VCaP (cell line): ENCODE results near the gene KRTAP12-2.
"Not testable (repeated sequence)": the region's sequence is repeated elsewhere in the genome, so short reads cannot be mapped to it uniquely, and the experiment has no call there.

ENCODE experiments used
- H3K27ac ChIP-seq: fragments of 450-650 bp; 2 replicates; pipeline ENCODE4 v1.5.1; 2017
- TF ChIP-seq, protein P1 (sequence below): fragments of 450-650 bp; conservative IDR thresholded peaks from 2 replicates; pipeline ENCODE4 v1.5.1; 2017; ENCODE audit warnings: mild to moderate bottlenecking, moderate library complexity

The KRTAP12-2 gene

DNA sequence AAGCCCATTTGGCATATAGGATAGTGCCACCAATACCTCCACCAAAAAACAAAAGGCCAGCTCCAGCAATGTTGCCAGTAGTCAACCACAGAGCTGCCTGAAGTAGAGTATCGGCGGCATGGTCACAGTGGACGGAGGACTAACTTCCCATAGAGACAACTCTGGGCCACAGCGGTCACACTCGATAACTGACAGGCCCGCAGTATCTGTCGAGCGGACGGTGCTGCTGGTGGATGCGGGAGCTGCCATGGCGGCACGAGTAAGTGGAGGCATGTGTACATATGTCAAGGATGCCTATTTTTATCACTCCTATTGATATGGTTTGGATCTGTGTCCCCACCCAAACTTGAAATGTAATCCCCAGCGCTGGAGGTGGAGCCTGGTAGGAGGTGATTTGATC lies 11.2 kb upstream of the KRTAP12-2 start:
- TF ChIP-seq, protein P1, sequence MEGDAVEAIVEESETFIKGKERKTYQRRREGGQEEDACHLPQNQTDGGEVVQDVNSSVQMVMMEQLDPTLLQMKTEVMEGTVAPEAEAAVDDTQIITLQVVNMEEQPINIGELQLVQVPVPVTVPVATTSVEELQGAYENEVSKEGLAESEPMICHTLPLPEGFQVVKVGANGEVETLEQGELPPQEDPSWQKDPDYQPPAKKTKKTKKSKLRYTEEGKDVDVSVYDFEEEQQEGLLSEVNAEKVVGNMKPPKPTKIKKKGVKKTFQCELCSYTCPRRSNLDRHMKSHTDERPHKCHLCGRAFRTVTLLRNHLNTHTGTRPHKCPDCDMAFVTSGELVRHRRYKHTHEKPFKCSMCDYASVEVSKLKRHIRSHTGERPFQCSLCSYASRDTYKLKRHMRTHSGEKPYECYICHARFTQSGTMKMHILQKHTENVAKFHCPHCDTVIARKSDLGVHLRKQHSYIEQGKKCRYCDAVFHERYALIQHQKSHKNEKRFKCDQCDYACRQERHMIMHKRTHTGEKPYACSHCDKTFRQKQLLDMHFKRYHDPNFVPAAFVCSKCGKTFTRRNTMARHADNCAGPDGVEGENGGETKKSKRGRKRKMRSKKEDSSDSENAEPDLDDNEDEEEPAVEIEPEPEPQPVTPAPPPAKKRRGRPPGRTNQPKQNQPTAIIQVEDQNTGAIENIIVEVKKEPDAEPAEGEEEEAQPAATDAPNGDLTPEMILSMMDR = no peak
- H3K27ac ChIP-seq = no peak overlapping the region

DNA sequence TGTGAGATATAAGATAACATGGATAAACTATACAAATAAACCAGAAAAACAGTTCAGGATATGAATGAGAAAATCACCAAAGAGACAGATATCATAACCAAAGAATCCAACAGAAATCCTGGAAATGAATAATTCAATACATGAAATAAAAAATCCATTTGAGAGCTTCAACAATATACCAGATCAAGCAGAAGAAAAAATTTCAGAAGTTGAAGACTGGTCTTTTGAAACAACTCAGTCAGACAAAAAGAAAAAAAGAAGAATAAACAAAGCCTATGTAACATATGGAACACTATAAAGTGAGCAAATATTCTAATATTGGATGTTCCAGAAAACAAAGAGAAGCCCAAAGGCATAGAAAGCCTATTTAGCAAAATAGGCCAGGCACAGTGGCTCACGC lies 5.2 kb upstream of the KRTAP12-2 start:
- no peak overlapping the region for H3K27ac ChIP-seq
- TF ChIP-seq, protein P1 = no peak

DNA sequence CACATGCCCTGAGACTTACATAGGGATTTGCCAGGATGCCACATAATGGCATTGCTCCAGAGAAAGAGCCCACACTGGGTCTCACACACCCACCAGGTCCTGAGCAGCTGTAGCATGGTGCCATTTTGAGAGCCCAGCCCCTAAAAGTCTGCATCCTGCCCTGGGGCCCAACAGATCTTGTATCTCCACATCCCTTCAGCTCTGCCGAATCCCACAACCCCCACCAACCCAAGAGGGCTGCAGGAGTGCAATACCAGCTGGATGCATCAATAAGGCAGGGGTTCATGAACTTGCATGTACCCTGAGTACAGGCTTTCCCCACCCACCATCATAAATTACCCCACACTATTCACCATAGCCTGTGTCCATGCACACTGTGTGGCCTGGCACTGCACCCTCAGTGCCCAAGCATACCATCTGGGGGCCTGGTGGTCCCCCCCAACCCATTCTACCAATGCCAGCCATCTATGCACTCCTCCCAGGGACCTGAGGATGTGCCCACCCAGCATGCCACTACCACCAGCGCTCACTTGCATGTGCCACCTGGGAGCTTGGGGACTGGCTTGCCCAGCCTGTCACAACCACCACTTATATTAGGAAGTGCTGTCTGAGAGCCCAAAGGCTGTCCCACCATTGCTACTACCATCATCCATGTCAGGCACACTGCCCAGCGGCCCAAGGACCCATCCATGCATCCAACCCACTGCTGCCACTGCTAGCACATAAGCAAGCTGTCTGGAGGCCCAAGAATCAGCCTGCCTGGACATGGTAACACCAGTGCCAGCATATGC lies 4.1 kb upstream of the KRTAP12-2 start:
- TF ChIP-seq, protein P1 = no peak
- no peak overlapping the region for H3K27ac ChIP-seq

DNA sequence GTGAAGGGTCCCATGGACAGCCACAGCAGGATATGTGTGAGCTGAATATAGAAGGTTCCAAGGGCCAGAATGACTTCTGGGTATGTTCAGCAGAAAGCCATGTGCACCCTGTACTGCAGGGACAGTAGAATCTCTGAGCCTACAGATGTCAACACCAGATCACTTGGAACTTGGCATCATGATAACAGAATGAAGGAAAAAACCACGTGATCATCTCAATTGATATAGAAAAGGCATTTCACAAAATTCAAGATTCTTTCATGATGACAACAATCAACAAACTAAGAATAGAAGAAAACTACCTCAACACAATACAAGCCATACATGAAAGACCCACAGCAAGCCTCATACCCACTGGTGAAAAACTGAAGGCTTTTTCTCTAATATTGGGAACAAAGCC lies 885 bp upstream of the KRTAP12-2 start:
- TF ChIP-seq, protein P1 = no peak
- no peak overlapping the region for H3K27ac ChIP-seq

DNA sequence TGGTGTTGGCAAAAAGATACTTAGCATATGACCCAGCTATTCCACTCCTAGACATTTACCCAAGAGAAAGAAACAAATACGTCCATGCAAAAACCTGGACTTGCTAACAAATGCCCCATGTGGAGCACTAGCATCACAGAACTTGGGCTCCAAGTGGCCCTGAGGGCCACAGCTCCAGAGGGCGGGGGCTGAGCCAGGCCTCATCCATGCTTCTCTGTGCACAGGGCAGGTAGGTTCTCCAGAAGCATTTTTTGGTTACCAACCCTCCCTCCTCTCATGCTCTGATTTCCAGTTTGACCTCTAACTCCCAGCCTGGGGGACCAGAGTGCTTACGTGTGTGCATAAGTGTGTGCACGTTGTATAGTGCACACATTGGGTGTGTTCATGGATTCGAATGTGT lies 2.0 kb downstream of the KRTAP12-2 start:
- TF ChIP-seq, protein P1 = no peak

DNA sequence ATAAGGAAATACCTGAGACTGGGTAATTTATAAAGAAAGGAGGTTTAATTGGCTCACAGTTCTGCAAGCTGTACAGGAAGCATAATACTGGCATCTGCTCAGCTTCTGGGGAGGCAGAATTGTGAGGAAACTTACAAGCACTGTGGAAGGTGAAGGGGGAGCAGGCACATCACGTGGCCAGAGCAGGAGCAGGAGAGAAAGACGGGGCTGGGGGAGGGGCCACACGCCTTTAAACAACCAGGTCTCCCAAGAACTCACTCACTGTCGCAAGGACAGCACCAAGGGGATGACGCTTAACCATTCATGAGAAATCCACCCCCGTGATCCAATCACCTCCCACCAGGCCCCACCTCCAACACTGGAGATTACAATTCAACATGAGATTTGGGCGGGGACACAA lies 5.2 kb downstream of the KRTAP12-2 start:
- H3K27ac ChIP-seq = not testable (repeated sequence)

More for the DNA sequence above, 2.0 kb downstream of the KRTAP12-2 start:
- H3K27ac ChIP-seq = no peak overlapping the region

DNA sequence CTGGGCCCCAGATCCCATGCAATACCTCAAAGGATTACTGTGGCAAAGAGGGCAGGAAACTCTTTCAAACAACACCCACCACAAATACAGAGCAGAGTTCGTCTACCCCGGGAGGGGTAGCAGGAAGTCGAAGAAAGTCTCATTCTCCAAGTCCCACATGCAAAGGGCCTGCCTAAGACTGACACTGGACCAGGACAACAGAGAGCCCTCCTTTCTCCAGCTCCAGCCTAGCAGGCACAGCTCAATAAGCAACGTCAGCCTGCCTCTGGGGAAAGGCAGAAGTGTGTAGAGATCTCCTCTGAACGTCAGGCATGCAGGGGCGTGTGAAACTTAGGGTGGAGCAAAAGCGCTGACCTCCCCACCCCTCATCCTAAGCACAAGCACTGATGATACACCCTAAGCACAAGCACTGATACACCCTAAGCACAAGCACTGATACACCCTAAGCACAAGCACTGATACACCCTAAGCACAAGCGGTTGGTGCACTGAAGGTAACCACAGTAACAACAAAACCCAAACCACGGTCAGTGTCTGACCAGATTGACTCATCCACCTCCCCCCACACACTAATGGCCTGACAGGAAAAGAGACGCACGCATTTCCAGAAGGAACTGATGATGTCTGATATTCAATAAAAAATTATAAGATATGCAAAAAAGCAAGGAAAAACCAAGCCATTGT lies 7.7 kb downstream of the KRTAP12-2 start:
- TF ChIP-seq, protein P1 = no peak
- no peak overlapping the region for H3K27ac ChIP-seq

DNA sequence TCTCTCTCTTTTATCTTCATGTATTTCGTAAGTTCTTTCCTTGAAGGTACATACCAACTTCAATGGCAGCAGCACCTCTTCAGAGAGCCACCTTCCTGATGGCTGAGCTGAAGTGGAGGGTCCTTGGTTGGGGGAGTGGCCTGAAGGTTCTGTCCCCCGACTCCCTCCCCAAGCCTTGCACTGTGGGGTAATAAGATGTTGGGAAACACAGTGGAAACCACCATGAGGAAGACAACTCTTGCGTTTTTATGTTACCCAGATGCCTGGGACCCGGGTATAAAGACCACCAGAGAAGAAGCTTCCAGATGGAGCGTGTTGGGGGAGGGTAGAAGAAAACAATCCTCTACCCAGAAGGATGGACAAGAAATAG lies 8.2 kb downstream of the KRTAP12-2 start:
- TF ChIP-seq, protein P1 = no peak
- H3K27ac ChIP-seq = no peak overlapping the region
